NT2/D1 (cell line): ENCODE results near the gene NOTCH1.

Source experiments
- SUZ12 ChIP-seq: IDR thresholded peaks from 2 replicates; pipeline ENCODE4 v1.6.1; 2011; ENCODE audit not compliant: insufficient read length, insufficient read depth; ENCODE audit errors: extremely low read depth
- YY1 ChIP-seq: IDR thresholded peaks from 2 replicates; pipeline ENCODE4 v1.6.1; 2011; ENCODE audit not compliant: insufficient read length, insufficient read depth

- TF ChIP-seq SUZ12 (no peak), YY1 (no peak)
Measured at GRCh38 chr9:136586391-136586953, 40.6 kb upstream of the NOTCH1 start.
